H1 (cell line): ENCODE data around the gene BICRAL. TPM values are rescaled to one million over a fixed set of nuclear protein-coding genes. Genes with fewer than 3 reads are reported as not detected.

Experiments used
- CTCF ChIA-PET: fragments of 300-600 bp; sonication (Branson Sonifier 250); formaldehyde crosslinking; loops from one replicate; lab custom pipeline; 2021; ENCODE audit not compliant: partially characterized antibody; lab: Charles Lee
- POLR2A ChIA-PET: fragments of 300-600 bp; sonication (Branson Sonifier 250); formaldehyde crosslinking; loops from one replicate; lab custom pipeline; 2021; ENCODE audit warnings: inconsistent platforms; ENCODE audit not compliant: partially characterized antibody; lab: Charles Lee
- DNase-seq, 2 experiments: peaks; one replicate each; pipeline versions ENCODE4 v3.0.0 to v3.0.0-alpha.2; 2010 to 2022; ENCODE audit warnings: low spot score in 2 of 2, low read depth in 1 of 2, mixed read lengths in 1 of 2
- FAIRE-seq: peaks from 2 replicates; lab custom pipeline; 2011; peaks lifted over from hg19 to GRCh38; lab: Jason Lieb, UNC
- H2AFZ ChIP-seq: 2 replicates; pipeline ENCODE4 v1.8.1; 2012; ENCODE audit warnings: low read length, inconsistent platforms
- H2AK5ac ChIP-seq: 2 replicates; pipeline ENCODE4 v1.6.1; 2013; ENCODE audit warnings: low read depth, low read length
- H2BK120ac ChIP-seq: replicated peaks from 2 replicates; pipeline ENCODE3; 2013; ENCODE audit warnings: low read depth, low read length, inconsistent platforms
- H2BK12ac ChIP-seq: 2 replicates; pipeline ENCODE4 v1.6.1; 2013; ENCODE audit warnings: low read depth, low read length
- H2BK15ac ChIP-seq: 2 replicates; pipeline ENCODE4 v1.6.1; 2013; ENCODE audit warnings: low read length
- H2BK20ac ChIP-seq: 2 replicates; pipeline ENCODE4 v1.6.1; 2013; ENCODE audit warnings: low read length
- H2BK5ac ChIP-seq: 2 replicates; pipeline ENCODE4 v1.6.1; 2013; ENCODE audit warnings: low read depth, low read length
- H3K14ac ChIP-seq: 2 replicates; pipeline ENCODE4 v1.6.1; 2013; ENCODE audit warnings: inconsistent platforms; ENCODE audit not compliant: insufficient read length
- H3K18ac ChIP-seq: 2 replicates; pipeline ENCODE4 v1.6.1; 2013; ENCODE audit warnings: low read length; ENCODE audit errors: extremely low read depth
- H3K23ac ChIP-seq: 2 replicates; pipeline ENCODE4 v1.6.1; 2013; ENCODE audit warnings: inconsistent platforms; ENCODE audit not compliant: insufficient read length
- H3K23me2 ChIP-seq: 2 replicates; pipeline ENCODE4 v1.6.1; 2013; ENCODE audit warnings: low read depth, low read length
- H3K27ac ChIP-seq: 2 replicates; pipeline ENCODE4 v1.6.1; 2011; ENCODE audit warnings: low read depth, low read length, inconsistent platforms
- H3K27me3 ChIP-seq, 4 experiments: replicated peaks in 1 of 4; 1 replicate in 1 of 4; 2 replicates in 3 of 4; pipeline versions ENCODE4 v1.6.1 to v1.8.1; 2011 to 2013; ENCODE audit warnings: low read length in 3 of 4, mild to moderate bottlenecking in 3 of 4, inconsistent platforms in 2 of 4, mixed read lengths in 2 of 4, moderate library complexity in 1 of 4; ENCODE audit not compliant: control insufficient read depth in 3 of 4, insufficient read depth in 3 of 4; ENCODE audit errors: extremely low read depth in 1 of 4
- H3K36me3 ChIP-seq, 4 experiments: 2 replicates each; pipeline versions ENCODE4 v1.6.1 to v1.8.1; 2011 to 2013; ENCODE audit warnings: mild to moderate bottlenecking in 4 of 4, low read length in 3 of 4, moderate library complexity in 2 of 4, control low read depth in 1 of 4, inconsistent platforms in 1 of 4; ENCODE audit not compliant: insufficient read depth in 4 of 4, control insufficient read depth in 2 of 4
- H3K4ac ChIP-seq: replicated peaks from 2 replicates; pipeline ENCODE3; 2013; ENCODE audit warnings: low read length, low read depth, mixed read lengths, inconsistent platforms; ENCODE audit not compliant: insufficient read length
- H3K4me1 ChIP-seq, 4 experiments: replicated peaks in 1 of 4; 1 replicate in 1 of 4; 2 replicates in 3 of 4; pipeline versions ENCODE4 v1.6.1 to v1.8.1; 2011 to 2013; ENCODE audit warnings: low read length in 3 of 4, inconsistent platforms in 2 of 4, mixed read lengths in 1 of 4; ENCODE audit not compliant: insufficient read depth in 4 of 4, control insufficient read depth in 3 of 4
- H3K4me2 ChIP-seq, 2 experiments: 2 replicates each; pipeline versions ENCODE4 v1.6.1 to v1.8.1; 2011 to 2013; ENCODE audit warnings: low read depth in 2 of 2, low read length in 2 of 2, control low read depth in 1 of 2, inconsistent platforms in 1 of 2, mild to moderate bottlenecking in 1 of 2; ENCODE audit not compliant: insufficient read depth in 1 of 2
- H3K4me3 ChIP-seq, 4 experiments: fragments of 200-600, 300-600 bp in 1 of 4; sonication (generic), shearing (Covaris generic), sonication (Bioruptor Twin) in 1 of 4; 2 replicates each; pipeline versions ENCODE4 v1.5.1 to v1.8.1; 2011 to 2016; ENCODE audit warnings: low read length in 4 of 4, low read depth in 3 of 4, control low read depth in 2 of 4, inconsistent platforms in 2 of 4, mild to moderate bottlenecking in 2 of 4, mixed read lengths in 1 of 4, moderate library complexity in 1 of 4; ENCODE audit not compliant: insufficient read depth in 2 of 4; ENCODE audit errors: extremely low read depth in 1 of 4
- H3K56ac ChIP-seq: replicated peaks from 2 replicates; pipeline ENCODE3; 2013; ENCODE audit warnings: low read depth, mild to moderate bottlenecking, mixed read lengths, low read length, inconsistent platforms; ENCODE audit not compliant: insufficient read length
- H3K79me1 ChIP-seq: 2 replicates; pipeline ENCODE4 v1.6.1; 2013; ENCODE audit warnings: low read depth, low read length, control low read depth
- H3K79me2 ChIP-seq, 2 experiments: 2 replicates each; pipeline versions ENCODE4 v1.6.1 to v1.8.1; 2012 to 2013; ENCODE audit warnings: low read length in 2 of 2, mild to moderate bottlenecking in 2 of 2, inconsistent platforms in 1 of 2; ENCODE audit not compliant: insufficient read depth in 2 of 2, control insufficient read depth in 1 of 2
- H3K9ac ChIP-seq, 4 experiments: replicated peaks in 1 of 4; 1 replicate in 1 of 4; 2 replicates in 3 of 4; pipeline versions ENCODE4 v1.6.1 to v1.8.1; 2011 to 2013; ENCODE audit warnings: low read depth in 3 of 4, low read length in 3 of 4, control low read depth in 2 of 4, mild to moderate bottlenecking in 2 of 4, moderate library complexity in 2 of 4, inconsistent platforms in 1 of 4; ENCODE audit errors: extremely low read depth in 1 of 4
- H3K9me3 ChIP-seq, 2 experiments: 2 replicates each; pipeline versions ENCODE4 v1.6.1 to v1.8.1; 2012 to 2013; ENCODE audit warnings: mild to moderate bottlenecking in 2 of 2, moderate library complexity in 2 of 2, control low read depth in 1 of 2, inconsistent platforms in 1 of 2, low read depth in 1 of 2, low read length in 1 of 2, mixed read lengths in 1 of 2; ENCODE audit not compliant: insufficient read depth in 2 of 2
- H4K20me1 ChIP-seq, 2 experiments: replicated peaks in 1 of 2; 2 replicates each; pipeline versions ENCODE3 to v1.8.1; 2011 to 2013; ENCODE audit warnings: inconsistent platforms in 2 of 2, low read length in 2 of 2, mild to moderate bottlenecking in 1 of 2; ENCODE audit not compliant: insufficient read depth in 2 of 2, control insufficient read depth in 1 of 2
- H4K5ac ChIP-seq: 2 replicates; pipeline ENCODE4 v1.6.1; 2013; ENCODE audit warnings: low read length, low read depth, mixed read lengths, inconsistent platforms; ENCODE audit not compliant: insufficient read length
- H4K8ac ChIP-seq: 2 replicates; pipeline ENCODE4 v1.8.0; 2013; ENCODE audit warnings: mild to moderate bottlenecking, moderate library complexity, low read length, inconsistent platforms; ENCODE audit not compliant: insufficient read depth; ENCODE audit errors: extremely low read depth
- H4K91ac ChIP-seq: replicated peaks from 2 replicates; pipeline ENCODE3; 2013; ENCODE audit warnings: low read length, mixed read lengths, inconsistent platforms; ENCODE audit not compliant: insufficient read length
- BACH1 ChIP-seq: IDR thresholded peaks from 2 replicates; pipeline ENCODE4 v1.6.1; 2012; ENCODE audit warnings: low read length, improper control_type of control experiment
- BRCA1 ChIP-seq: IDR thresholded peaks from 2 replicates; pipeline ENCODE4 v1.6.1; 2012; ENCODE audit warnings: low read depth, low read length, improper control_type of control experiment
- CREB1 ChIP-seq: IDR thresholded peaks from 2 replicates; pipeline ENCODE4 v1.6.1; 2012; ENCODE audit warnings: inconsistent platforms
- E2F6 ChIP-seq: IDR thresholded peaks from 2 replicates; pipeline ENCODE4 v1.6.1; 2012; ENCODE audit warnings: inconsistent platforms
- EP300 ChIP-seq, 2 experiments: IDR thresholded peaks; 1 replicate in 1 of 2; 2 replicates in 1 of 2; pipeline ENCODE4 v1.6.1; 2011 to 2012; ENCODE audit warnings: low read depth in 2 of 2, low read length in 2 of 2, mild to moderate bottlenecking in 2 of 2, borderline replicate concordance in 1 of 2, inconsistent platforms in 1 of 2, moderate library complexity in 1 of 2
- GABPA ChIP-seq: IDR thresholded peaks from 2 replicates; pipeline ENCODE4 v1.6.1; 2011; ENCODE audit warnings: mild to moderate bottlenecking, low read length, moderate library complexity, borderline replicate concordance; ENCODE audit not compliant: insufficient read depth
- KDM5A ChIP-seq: fragments of 200-600 bp; IDR thresholded peaks from 2 replicates; pipeline ENCODE4 v1.7.1; 2012; ENCODE audit warnings: mild to moderate bottlenecking, low read length, inconsistent platforms, mixed read lengths
- NANOG ChIP-seq: IDR thresholded peaks from 2 replicates; pipeline ENCODE4 v1.6.1; 2011; ENCODE audit warnings: low read length, low read depth, mild to moderate bottlenecking, inconsistent platforms; ENCODE audit not compliant: insufficient read depth, poor library complexity, severe bottlenecking
- PHF8 ChIP-seq: fragments of 200-600 bp; sonication (generic); conservative IDR thresholded peaks from 2 replicates; pipeline ENCODE4 v1.7.1; 2012; ENCODE audit warnings: low read depth, mild to moderate bottlenecking, inconsistent platforms, low read length, moderate library complexity
- SAP30 ChIP-seq: fragments of 300-600 bp; sonication (generic); IDR thresholded peaks from 2 replicates; pipeline ENCODE4 v1.7.1; 2012; ENCODE audit warnings: low read length, moderate library complexity, mild to moderate bottlenecking, inconsistent platforms; ENCODE audit not compliant: insufficient read depth, insufficient replicate concordance
- SIN3A ChIP-seq, 2 experiments: IDR thresholded peaks in 1 of 2; conservative IDR thresholded peaks in 1 of 2; 2 replicates each; pipeline ENCODE4 v1.6.1; 2011 to 2012; ENCODE audit warnings: low read length in 2 of 2, improper control_type of control experiment in 1 of 2, low read depth in 1 of 2, mild to moderate bottlenecking in 1 of 2
- SIRT6 ChIP-seq: IDR thresholded peaks from one replicate; pipeline ENCODE4 v1.7.1; 2012; ENCODE audit warnings: low read length, inconsistent platforms
- TEAD4 ChIP-seq: IDR thresholded peaks from 2 replicates; pipeline ENCODE4 v1.6.1; 2012; ENCODE audit warnings: low read depth, low read length, inconsistent platforms, mixed read lengths
- YY1 ChIP-seq: IDR thresholded peaks from 2 replicates; pipeline ENCODE4 v1.6.1; 2011; ENCODE audit warnings: low read depth, mild to moderate bottlenecking, low read length
- WGBS, 2 experiments: shearing (Covaris generic) in 1 of 2; methylation state at CpG; one replicate each; pipeline versions ENCODE4 v1.1.6 to v1.1.7; 2013 to 2015; ENCODE audit warnings: low lambda C conversion rate in 2 of 2, mixed read lengths in 2 of 2, inconsistent platforms in 1 of 2, low coverage in 1 of 2, missing lambda C conversion rate in 1 of 2; ENCODE audit not compliant: insufficient replicate concordance in 2 of 2, insufficient coverage in 1 of 2, insufficient read length in 1 of 2; ENCODE audit errors: extremely low coverage in 1 of 2, missing lambda C conversion rate in 1 of 2; 5-methylcytosine and 5-hydroxymethylcytosine counted together
- polyA plus RNA-seq, 7 experiments: library from polyadenylated mRNA; depleted of rRNA in 3 of 7; stranded (reverse) in 5 of 7; unstranded in 2 of 7; fragments of >200 nt in 5 of 7; fragments of 200-250 nt in 2 of 7; gene quantifications; 1 replicate in 5 of 7; 2 replicates in 1 of 7; 4 replicates in 1 of 7; pipeline versions ENCODE4 v1.2.1 to v1.2.3, GENCODE V29; 2011 to 2013; ENCODE audit warnings: missing spikeins in 2 of 7, mixed read lengths in 2 of 7
- total RNA-seq: library from RNA; stranded (reverse); fragmentation: NEBNext Ultra II Directional; extraction: Animal tissue kit (Norgen Biotek cat#: 25700); gene quantifications from 2 replicates; pipeline ENCODE4 v1.2.1, GENCODE V29; 2021

Gene BICRAL
- total and polyA plus RNA-seq, 2 of the 8 experiments (the other 6 are each of a cell fraction or from before 2014, with no cell fraction given) = 9.4 to 12.2 TPM

DNA sequence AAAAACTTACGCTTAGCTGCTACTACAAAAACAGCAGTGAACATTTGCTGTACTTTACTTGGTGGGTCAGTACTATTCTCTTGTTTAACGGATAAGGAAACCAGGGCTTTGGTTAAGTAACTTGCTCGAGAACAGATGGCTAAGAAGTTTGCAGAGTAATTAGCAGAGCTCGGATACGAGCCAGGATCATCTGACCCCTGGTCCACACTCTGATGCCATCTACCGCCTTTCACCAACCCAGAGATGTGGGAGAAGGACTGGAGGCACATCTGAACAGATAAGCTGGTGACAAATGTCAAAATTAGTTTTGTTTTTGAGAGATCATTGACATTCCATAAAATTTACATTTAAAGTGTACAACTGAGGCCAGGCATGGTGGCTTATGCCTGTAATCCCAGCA, 78.6 kb downstream of the BICRAL start:
- Histone ChIP-seq H4K91ac (no peak overlapping the region), H3K36me3 (peaks cover 13 to 44% (median 22%) of the 10 kb centered on the region in 4 experiments; a peak in 7 of 8 replicates), H3K79me1 (no peaks in the 10 kb centered on the region), H2BK12ac (no peak overlapping the region), H3K27ac (no peak overlapping the region), H3K4me3 (no peak overlapping the region), H4K8ac (no peak overlapping the region), H3K23ac (no peak overlapping the region), H3K27me3 (no peaks in the 10 kb centered on the region), H2BK15ac (no peak overlapping the region), H3K9me3 (no peaks in the 10 kb centered on the region; a peak in 1 of 4 replicates), H3K56ac (no peak overlapping the region), H2BK120ac (no peak overlapping the region), H2AK5ac (no peak overlapping the region), H3K14ac (no peak overlapping the region), H4K20me1 (no peaks in the 10 kb centered on the region), H3K4me1 (no peaks in the 10 kb centered on the region), H3K79me2 (no peaks in the 10 kb centered on the region), H3K9ac (no peak overlapping the region), H2BK20ac (no peak overlapping the region), H3K18ac (no peak overlapping the region), H4K5ac (no peak overlapping the region), H2AFZ (no peak overlapping the region), H3K4ac (no peak overlapping the region), H3K4me2 (no peak overlapping the region), H2BK5ac (no peak overlapping the region), H3K23me2 (no peaks in the 10 kb centered on the region)
- FAIRE-seq (no peak), DNase-seq (no peak)
- ChIA-PET POLR2A (interaction anchor here (0.8 to 1.2 kb wide), 3 partner anchors 26 to 77 kb away, joined by 3 read pairs; no protein-coding TSS in a partner anchor), CTCF (interaction anchor here (1.1 kb wide), 1 partner anchor 134 kb away, joined by 3 read pairs; no protein-coding TSS in a partner anchor)
- 94% methylated on average over 6 of the region's 6 CpGs; no CpG with 5 or more reads in 1 of the 2 experiments for WGBS, 2 experiments
- TF ChIP-seq EP300 (IDR thresholded peaks at IDR 0.05; ENCODE audit: borderline replicate concordance in 1 of 2, low read depth in 2 of 2, low read length in 2 of 2) (no peak), GABPA (no peak), BACH1 (no peak), PHF8 (no peak), KDM5A (no peak), TEAD4 (no peak), BRCA1 (no peak), CREB1 (no peak), E2F6 (no peak), SIN3A (conservative IDR thresholded peaks at IDR 0.05 in 1 of 2, IDR thresholded peaks at IDR 0.05 in 1 of 2; ENCODE audit: low read depth in 1 of 2, low read length in 2 of 2) (no peak), NANOG (no peak), YY1 (no peak), SIRT6 (no peak), SAP30 (no peak)
